ENCODE measurements around the gene CHM.
A peak's percentile ranks its signal among the peaks of the same experiment; 100 is the strongest.
"Not testable (repeated sequence)": the region's sequence is repeated elsewhere in the genome, so short reads cannot be mapped to it uniquely, and the experiment has no call there.

Gene CHM

GRCh38 chrX:86047174-86047935 lies at the start of gene CHM:
CHM (minus strand) TSS chrX:86047558; CDS start chrX:86047532, 26 bp downstream.
- peak; percentile 30 for DNase-seq

GRCh38 chrX:86078650-86079049 lies 31.3 kb upstream of the CHM start:
- DNase-seq, result no peak

GRCh38 chrX:86066998-86067397 lies 19.6 kb upstream of the CHM start:
- DNase-seq, result no peak

GRCh38 chrX:86061407-86061806 lies 14.0 kb upstream of the CHM start:
- no peak for DNase-seq

- DNase-seq, result no peak
Measured at GRCh38 chrX:86051741-86052140, 4.4 kb upstream of the CHM start.

- no peak for DNase-seq
Measured at GRCh38 chrX:86047936-86048280, 550 bp upstream of the CHM start.

- DNase-seq, result no peak
Measured at GRCh38 chrX:86044216-86044615, 3.1 kb downstream of the CHM start.

- DNase-seq, result no peak
Measured at GRCh38 chrX:86039625-86040568, 7.5 kb downstream of the CHM start.

- no peak for DNase-seq
Measured at GRCh38 chrX:86033385-86033784, 14.0 kb downstream of the CHM start.

- no peak for DNase-seq
Measured at GRCh38 chrX:86028681-86029080, 18.7 kb downstream of the CHM start.

GRCh38 chrX:86023811-86024210 lies 23.5 kb downstream of the CHM start:
- no peak for DNase-seq

- no peak for DNase-seq
Measured at GRCh38 chrX:86021652-86022289, 25.6 kb downstream of the CHM start.

- DNase-seq, result no peak
Measured at GRCh38 chrX:86016139-86016538, 31.2 kb downstream of the CHM start.

GRCh38 chrX:86014959-86015358 lies 32.4 kb downstream of the CHM start:
- DNase-seq, result peak in 1 of 2 experiments; percentile 3

- DNase-seq, result no peak
Measured at GRCh38 chrX:86014421-86014820, 32.9 kb downstream of the CHM start.

GRCh38 chrX:86013792-86014191 lies 33.6 kb downstream of the CHM start:
- no peak for DNase-seq

GRCh38 chrX:86012188-86012587 lies 35.2 kb downstream of the CHM start:
- no peak for DNase-seq

GRCh38 chrX:86009803-86010202 lies 37.6 kb downstream of the CHM start:
- DNase-seq, result not testable (repeated sequence)

- not testable (repeated sequence) for DNase-seq
Measured at GRCh38 chrX:86007891-86008290, 39.5 kb downstream of the CHM start.

- DNase-seq, result no peak
Measured at GRCh38 chrX:86002076-86002896, 45.1 kb downstream of the CHM start.

- DNase-seq, result no peak
Measured at GRCh38 chrX:85998954-85999353, 48.4 kb downstream of the CHM start.

- DNase-seq, result no peak
Measured at GRCh38 chrX:85996555-85996954, 50.8 kb downstream of the CHM start.

- no peak for DNase-seq
Measured at GRCh38 chrX:85995641-85996040, 51.7 kb downstream of the CHM start.

All from activated CD4-positive, alpha-beta T cell treated with anti-CD3 and anti-CD28 coated beads, Interleukin-2, amount 50 U/mL, for 4 hours (primary cell).